ENCODE measurements around the gene RHOV.
"Not testable (repeated sequence)": the region's sequence is repeated elsewhere in the genome, so short reads cannot be mapped to it uniquely, and the experiment has no call there.

Gene RHOV

DNA sequence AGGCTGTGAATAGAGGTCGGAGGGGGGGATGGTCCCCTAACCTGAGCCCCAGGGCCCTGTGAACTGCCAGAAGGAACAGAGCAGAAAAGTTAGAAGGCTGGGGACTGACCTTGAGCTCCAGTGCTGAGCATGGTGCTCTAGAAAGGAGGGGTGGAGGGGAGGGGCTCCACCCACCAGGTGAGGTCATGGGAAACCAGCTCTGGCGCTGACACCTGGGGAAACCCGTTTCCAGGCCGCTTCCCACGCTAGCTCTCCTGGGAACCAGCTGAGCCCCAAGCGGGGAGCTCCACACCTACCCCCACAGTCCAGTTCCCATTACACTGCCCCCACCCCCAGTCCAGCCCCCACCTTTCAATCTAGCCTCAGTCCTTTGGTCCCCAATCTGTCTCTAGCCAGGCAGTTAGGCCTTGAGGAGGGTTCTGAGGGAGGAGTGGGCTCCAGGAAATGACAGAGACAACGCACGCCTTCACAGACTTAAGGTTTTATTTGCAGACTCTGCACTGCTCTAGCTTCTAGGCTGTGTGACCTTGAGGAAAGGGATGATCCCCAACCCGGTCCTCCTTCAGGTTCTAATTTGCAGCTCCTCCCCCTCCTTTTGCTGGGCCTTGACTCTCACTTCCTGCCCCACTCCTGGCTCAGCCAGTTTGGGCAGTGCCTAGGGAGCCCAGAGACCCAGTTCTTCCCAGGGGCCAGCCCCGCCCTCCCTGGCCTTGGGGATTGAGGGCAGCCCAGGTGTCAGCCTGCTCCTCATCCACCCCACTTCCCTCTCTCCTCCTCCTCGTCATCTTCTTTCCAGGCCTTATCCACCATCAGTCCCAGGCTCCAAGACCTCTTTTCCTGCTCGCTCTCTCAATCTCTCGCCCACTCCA lies 2.1 kb downstream of the RHOV start:
- DNase-seq = no peak

DNA sequence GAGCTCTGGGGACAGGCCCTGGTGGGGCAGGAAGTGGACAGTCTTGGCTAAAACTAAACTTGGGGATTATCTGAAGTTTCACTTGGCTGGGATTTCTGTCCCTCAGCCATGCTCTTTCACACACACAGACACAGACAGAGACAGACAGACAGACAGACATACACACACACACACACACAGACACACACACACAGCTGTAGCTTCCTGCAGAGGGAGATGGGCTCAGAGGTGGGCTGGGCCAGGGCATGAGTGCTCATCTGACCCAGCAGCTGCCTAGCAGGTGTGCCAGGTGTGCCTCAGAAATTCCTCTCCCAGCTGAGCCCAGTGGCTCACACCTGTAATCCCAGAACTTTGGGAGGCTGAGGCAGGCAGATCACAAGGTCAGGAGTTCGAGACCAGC lies 3.3 kb downstream of the RHOV start:
- DNase-seq = no peak

DNA sequence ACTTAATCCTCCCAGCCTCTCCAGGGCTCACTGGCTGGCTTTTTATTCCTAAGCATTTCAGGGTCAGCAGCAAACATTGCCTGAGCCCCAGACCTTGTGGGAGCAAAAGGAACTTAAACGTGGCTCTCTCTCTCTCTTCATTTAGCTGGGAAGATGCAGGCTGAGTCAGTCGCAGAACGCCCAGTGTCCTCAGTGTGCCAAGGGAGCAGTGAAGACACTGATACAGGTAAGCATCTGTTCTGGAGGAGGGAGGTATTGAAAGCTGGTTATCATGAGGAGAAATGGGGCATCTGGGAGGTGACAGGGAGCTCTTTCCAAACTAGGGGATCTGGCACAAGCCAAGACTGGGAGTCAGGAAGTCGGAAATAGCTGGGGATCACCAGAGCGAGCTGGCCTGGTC lies 4.3 kb downstream of the RHOV start:
- no peak for DNase-seq

DNA sequence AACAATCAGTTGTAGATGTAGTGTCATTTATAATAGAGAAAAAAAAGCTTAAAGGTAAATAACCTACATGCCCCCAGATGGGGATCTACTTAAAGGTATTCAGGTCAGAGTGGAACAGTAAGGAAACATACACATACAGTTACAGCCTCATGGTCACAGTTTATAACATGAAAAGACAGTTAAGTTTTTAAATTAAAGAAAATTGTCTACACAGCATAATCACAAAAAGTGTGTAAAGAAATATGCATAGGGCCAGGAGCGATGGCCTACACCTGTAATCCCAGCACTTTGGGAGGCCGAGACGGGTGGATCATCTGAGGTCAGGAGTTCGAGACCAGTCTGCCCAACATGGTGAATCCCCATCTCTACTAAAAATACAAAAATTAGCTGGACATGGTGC lies 6.8 kb downstream of the RHOV start:
- DNase-seq = no peak

DNA sequence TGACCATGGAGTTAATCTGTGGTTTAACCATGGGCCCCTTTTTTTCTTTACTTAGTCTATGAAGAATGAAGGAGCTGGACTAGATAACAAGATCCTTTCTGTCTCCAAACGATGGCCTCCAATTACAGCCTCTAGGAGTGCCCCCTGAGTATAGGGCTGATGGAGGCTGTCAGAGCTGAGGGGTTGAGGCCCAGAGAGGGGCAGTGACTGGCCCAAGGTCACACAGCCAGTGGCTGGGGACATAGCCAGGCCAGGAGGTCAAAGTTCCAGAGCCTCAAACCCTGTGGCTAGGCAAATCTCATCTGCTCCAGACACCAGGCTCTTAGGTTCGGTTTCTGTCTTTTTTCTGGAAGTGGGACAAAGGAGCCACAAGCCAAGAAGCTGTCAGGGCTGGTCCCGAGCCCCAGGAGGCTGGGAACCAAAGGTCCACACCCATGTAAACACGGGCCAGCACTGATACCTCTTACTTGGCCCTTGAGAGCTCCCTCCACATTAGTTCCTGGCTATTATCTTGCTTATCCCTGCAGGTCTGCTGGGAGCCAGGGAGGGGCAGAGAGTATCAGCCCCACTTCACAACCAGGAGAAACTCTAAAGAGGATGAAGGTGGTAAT lies 10.3 kb downstream of the RHOV start:
- DNase-seq = no peak

DNA sequence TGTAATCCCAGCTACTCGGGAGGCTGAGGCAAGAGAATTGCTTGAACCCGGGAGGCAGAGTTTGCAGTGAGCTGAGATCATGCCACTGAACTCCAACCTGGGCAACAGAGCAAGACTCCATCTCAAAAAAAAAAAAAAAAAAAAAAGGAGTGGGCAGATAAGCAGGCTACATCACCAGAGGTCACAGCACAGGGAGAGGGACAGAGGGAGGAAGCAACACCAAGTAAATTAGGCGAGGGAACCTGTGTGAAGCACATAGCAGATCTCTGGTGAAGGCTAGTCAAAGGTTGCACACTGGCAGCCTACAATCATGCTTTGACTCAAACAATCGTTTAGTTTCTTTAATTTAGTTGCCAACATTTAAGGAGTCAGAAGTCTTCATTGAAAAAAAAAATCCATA lies 12.9 kb downstream of the RHOV start:
- not testable (repeated sequence) for DNase-seq

DNA sequence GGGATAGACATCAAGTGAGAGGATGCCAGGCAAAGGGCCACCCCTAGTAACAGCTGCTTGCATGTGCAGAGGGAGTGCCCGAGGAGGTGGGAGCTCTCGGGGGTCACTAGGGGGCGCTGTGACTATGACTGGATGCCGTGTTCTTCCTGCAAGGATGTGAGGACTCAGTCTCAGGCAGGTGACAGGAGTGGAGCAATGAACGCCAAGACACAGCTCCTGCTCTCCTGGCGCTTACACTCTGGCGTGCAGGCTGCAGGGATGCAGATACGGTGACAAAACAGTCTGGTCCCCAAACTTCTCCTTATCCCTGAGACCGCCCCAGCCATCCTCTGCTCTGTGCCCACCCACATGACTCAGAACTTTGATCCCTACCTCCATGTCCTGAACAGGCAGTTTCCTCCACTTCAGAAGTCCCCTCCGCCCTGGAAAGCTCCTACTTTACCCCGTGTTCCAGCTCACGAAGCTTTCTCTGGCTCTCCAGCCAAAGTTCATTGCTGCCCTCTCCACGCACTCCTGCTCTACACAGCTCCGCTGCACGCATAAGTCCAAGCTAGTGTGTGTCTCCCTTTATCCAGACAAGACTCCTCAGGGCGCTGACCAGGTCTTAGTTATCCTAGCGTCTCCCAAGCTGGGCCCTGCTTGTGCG lies 14.7 kb downstream of the RHOV start:
- DNase-seq = peak; percentile 51

DNA sequence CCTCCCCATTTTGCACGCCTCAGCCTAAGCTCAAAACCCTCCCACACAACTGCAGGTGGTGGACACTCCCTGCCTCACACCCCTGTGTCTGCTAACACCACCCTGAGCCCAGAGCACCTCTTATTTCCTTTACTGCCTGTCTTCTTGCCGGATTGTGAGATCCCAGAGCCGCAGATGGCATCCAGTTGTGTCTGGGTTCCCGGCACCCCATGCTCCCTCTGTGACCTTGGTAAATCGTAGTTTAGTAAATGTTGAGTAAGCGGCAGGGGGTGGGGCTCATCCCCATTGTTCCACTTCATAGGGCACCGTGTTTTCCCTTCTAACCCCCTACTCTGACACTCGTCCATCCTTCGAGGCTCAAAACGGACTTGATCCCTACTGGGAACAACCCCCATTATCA lies 15.3 kb downstream of the RHOV start:
- no peak for DNase-seq

DNA sequence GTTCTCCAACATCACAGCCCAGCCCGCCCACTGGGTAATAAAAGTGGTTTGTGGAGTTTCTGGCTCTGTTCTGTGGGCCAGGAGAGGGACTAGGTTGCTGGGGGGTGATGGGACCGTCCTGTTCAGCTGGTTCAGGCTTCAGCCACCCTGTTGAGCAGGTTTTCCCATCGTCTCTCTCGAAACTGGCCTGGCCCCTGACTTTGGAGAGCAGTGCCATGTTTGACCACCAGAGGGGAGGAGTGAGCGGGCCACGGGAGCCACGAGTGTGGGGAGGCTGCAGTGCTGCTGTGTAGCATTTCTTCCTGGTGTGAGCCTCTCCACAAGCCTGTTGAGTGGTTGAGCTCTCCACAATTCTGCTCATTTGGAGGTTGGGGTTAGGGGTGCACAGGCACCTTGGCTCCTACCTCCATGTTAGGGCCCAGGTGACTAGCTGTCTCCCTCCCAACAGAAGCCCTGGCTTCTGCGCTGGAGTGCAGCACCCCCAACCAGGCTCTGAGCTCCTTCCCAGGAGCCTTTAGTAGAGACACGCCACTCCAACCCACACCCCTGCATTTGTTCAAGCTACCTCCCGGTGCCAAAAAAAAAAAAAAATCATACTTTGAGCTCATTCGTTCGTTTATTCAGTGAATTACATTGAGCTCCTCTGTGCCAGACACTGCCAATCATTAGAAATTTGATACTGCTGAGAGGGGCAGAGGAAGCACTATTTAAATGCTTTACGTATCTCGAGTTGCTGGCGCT lies 16.3 kb downstream of the RHOV start:
- peak; percentile 76 for DNase-seq

DNA sequence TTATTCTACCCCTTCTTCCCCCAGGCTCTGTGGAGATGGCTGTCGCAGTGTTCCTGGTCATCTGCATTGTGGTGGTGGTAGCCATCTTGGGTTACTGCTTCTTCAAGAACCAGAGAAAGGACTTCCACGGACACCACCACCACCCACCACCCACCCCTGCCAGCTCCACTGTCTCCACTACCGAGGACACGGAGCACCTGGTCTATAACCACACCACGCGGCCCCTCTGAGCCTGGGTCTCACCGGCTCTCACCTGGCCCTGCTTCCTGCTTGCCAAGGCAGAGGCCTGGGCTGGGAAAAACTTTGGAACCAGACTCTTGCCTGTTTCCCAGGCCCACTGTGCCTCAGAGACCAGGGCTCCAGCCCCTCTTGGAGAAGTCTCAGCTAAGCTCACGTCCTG lies 17.3 kb downstream of the RHOV start:
- DNase-seq = no peak

DNA sequence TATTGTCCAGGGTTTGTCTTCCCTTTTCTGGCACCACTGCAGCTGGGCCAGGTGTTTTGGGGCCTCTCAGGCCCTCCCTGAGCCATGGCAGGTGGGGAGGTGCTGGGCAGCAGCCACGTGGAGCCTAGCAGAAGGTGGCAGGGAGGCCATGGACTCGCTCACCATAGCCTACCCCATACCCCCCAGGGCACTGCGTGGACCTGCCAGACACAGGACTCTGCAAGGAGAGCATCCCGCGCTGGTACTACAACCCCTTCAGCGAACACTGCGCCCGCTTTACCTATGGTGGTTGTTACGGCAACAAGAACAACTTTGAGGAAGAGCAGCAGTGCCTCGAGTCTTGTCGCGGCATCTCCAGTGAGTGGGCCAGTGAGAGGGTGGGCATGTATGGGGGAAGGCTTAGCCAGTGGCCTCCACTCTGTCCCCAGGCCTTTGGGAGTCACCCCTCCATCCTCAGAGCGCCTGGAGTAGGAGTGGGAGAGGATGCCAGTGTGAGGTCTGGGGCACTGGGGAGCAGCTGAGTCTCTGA lies 18.3 kb downstream of the RHOV start:
- no peak for DNase-seq

DNA sequence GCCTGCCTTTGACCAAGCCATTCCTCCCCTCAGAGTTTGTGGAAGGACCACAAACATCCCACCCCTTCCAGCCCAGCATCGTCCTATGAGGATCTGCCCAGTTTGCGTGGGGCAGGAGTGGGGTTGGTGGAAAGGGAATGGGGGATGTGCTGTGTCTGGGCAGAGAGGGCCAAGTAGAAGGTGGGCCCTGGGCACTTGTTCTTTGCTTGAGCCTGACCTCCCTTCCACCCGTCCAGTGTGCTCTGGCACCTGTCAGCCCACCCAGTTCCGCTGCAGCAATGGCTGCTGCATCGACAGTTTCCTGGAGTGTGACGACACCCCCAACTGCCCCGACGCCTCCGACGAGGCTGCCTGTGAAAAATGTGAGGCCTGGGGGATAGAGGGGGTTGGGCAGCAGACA lies 19.9 kb downstream of the RHOV start:
- no peak for DNase-seq

DNA sequence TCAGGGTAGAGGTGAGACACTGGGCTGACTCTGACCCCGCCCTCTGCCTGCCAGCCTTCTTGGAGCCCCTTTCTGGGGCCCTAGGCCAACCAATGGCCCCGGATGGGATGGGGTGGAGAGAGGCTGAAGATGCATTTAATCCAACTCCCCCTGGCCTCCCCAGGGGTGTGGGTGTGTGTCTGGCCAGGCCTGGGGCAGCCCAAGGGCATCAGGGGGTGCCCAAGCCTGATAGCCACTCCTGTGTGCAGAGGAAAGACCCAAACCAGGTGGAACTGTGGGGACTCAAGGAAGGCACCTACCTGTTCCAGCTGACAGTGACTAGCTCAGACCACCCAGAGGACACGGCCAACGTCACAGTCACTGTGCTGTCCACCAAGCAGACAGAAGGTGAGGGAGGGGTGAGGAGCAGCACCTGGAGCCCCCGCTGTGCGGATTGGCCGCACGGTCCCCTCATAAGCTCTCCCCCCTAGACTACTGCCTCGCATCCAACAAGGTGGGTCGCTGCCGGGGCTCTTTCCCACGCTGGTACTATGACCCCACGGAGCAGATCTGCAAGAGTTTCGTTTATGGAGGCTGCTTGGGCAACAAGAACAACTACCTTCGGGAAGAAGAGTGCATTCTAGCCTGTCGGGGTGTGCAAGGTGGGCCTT lies 20.7 kb downstream of the RHOV start:
- DNase-seq = no peak

DNA sequence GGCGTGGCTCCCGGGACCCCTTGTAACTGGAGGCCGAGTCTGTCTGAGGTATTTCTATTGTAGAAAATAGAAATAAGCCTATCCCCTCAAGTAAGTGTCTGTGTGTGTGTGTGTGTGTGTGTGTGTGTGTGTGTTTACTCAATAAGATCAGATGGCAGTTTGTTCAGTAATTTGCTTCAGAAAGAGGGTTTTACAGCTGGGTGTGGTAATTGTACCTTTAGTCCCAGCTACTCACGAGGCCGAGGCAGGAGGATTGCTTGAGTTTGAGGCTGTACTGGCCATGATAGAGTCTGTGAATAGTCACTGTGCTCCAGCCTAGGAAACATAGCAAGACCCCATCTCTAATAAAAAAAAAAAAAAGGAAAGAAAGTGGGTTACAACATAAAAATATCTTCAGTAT lies 21.5 kb downstream of the RHOV start:
- no peak for DNase-seq

DNA sequence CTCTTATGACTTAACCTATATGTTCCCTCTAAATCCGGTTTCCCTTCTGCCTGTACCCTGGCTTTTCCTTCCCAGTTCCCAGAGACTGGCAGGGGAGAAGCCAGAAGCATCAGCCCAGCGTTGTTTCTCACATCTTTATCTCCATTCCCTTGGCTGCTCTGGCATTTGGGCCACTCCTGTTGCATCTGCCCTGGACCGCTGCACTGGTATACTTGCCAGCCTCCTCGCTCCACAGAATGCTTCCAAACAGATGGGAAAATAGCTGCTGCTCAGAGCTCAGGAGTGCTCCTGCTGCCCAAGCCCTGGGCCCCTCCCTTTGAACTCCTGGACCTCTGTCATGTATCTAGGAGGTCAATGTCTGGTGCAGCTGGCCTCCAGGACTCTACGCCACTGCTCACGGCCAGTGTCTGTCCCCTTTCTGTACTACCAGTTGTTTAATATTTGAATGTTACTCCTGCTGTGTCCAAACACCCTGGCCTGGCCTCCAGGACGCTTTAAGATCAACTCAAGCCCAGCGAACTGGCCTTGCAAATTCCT lies 23.4 kb downstream of the RHOV start:
- DNase-seq = no peak

DNA sequence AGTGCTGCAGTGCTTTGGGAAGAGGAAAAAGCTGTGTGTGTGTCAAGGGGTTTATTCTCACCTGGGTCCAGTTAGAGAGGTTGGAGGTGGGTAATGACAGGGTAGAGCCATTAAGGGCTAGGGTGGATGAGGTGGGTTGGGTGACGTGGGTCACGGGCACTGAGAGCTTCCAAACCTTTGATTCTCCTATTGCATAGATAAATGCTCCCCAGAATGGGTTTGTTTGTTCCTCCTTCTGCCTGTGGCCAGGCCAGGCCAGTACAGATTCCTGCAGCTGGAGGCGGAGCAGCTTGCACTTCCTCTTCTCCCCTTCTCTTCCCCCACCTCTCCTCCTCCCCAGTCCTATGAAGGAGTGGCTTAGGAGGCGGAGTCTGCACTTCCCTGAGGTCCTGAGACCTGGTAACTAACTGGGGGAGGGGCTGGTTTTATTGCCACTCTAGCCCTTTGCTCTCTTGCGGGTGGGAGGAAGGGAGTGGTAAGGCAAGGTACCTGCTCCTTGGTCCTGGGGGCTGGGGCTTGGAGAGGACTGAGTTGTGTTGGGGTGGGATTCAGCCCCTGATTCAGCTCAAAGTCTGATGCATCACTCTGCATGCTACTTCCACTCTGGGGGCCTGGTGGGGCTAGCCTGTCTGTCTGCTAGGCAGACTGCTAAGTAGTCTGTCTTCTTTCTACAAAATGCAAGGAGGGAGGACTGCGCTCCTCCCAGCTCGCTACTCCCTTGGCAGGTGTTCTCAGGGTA lies 26.6 kb downstream of the RHOV start:
- peak; percentile 52 for DNase-seq

DNA sequence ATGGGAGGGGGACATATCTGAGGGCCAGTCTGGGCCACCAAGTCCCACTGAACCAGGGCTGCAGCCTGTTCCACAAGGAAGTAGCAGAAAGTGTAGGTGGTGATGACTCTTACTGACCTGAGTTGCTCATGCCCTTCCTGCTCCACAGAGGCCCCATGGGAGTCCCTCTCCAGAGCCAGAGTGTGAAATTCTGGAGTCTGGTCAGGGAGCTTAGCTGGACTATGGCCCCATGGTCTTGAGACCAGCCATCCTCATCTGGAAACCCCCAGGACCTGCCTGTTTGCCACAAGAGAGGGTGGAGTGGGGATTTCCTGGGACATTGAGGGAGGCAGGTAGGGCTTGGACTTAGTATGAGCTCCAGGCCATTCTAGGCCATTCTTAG lies 27.2 kb downstream of the RHOV start:
- no peak for DNase-seq

DNA sequence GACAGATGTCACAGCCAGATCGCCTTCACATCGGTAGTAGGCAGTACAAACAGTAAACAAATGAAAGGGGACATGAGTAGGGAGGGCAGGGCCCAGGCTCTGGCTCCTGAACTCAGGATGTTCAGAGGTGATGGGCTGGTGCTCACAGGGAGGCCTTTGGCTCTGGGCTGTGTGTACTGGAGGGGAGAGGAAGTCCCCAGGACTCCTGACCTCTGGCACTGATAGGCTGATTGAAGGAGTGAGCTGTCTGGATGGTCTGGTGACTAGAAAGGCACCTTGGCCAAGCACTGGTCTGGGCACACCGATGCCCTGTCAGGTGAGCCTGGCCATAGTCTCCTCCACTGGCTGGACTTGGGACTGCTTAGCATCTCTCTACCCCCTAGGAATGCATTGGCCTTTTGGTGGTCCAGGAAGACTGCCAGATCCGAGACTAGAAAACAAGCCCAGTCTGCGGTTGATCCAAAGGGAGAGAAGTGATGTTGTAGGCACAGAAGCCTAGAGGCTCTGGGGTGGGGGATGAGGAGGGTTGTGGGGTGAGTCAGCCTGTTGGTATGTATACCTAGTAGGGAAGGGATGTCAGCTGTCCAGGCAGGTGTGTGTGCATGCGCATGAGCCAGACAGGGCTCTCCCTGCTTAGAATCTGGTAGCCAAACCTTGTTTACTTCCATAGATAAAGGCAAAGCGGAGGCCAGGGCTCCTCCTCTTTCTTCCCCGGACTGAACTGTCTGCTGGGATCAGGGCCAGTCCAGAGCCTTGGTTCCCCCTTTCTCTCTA lies 28.3 kb downstream of the RHOV start:
- peak; percentile 72 for DNase-seq

DNA sequence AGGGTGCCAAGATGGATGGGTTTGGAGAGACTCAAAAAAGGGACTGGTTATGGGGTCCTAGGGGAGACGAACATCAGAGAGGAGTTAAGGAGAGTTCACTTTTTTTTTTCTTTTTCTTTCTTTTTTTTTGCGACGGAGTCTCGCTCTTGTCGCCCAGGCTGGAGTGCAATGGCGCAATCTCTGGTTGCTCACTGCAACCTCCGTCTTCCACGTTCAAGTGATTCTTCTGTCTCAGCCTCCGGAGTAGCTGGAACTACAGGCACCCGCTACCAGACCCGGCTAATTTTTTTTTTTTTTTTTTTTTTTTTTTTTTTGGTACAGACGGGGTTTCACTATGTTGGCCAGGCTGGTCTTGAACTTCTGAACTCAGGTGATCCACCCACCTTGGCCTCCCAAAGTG lies 29.0 kb downstream of the RHOV start:
- no peak for DNase-seq

DNA sequence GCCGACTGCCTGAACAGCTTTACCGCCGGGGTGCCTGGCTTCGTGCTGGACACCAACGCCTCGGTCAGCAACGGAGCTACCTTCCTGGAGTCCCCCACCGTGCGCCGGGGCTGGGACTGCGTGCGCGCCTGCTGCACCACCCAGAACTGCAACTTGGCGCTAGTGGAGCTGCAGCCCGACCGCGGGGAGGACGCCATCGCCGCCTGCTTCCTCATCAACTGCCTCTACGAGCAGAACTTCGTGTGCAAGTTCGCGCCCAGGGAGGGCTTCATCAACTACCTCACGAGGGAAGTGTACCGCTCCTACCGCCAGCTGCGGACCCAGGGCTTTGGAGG lies 29.4 kb downstream of the RHOV start:
- DNase-seq = no peak

All from kidney glomerular epithelial cell (primary cell).